Stimulated activated CD8-positive, alpha-beta memory T cell treated with anti-CD3 and anti-CD28 coated beads, Interleukin-4, amount 100 ng/mL, for 1 hour (primary cell): ENCODE measurements around the gene RANBP10.
A peak's percentile ranks its signal among the peaks of the same experiment; 100 is the strongest.

Experiments
- DNase-seq, 2 donors: peaks; one replicate each; pipeline ENCODE4 v3.0.0-alpha.2; 2020; ENCODE audit warnings: low read depth in 2 of 2, low spot score in 1 of 2

The RANBP10 gene

GRCh38 chr16:67749436-67750078 lies 56.8 kb downstream of the RANBP10 start:
- no peak for DNase-seq

DNA sequence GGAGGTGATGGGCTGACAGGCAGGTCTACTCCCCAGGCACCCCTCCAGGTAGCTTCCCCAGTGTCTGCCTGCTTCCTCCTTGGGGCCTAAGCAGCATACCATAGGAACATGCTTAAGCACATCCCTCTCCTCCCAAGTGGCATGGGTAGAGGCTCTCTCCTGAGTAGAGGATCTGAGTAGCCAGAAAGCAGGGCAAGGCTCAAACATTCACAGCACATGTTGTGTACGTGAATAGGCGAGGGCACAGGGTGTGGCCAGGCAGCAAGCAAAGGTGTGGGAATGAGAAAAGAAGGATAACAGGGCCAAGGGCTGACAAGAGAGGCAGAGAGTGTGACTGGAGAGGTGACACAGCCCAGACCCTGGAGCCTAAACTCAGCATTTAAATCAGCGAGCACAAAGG lies 57.5 kb downstream of the RANBP10 start:
- no peak for DNase-seq

DNA sequence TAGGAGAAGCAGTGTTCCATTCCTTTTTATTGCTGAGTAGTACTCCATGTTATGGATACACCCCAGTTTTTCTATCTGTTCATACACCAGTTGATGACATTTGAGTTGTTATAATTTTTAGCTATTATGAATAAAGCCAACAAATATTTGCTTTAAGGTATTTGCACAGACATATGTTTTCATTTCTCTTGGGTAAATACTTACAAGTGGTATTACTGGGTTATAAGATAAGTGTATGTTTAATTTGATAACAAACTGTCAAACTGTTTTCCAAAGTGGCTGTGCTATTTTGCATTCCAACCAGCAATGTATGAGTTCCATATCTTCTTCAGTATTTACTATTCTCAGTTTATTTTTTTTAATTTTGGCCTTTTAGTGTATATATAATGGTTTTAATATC lies 59.5 kb downstream of the RANBP10 start:
- no peak for DNase-seq

DNA sequence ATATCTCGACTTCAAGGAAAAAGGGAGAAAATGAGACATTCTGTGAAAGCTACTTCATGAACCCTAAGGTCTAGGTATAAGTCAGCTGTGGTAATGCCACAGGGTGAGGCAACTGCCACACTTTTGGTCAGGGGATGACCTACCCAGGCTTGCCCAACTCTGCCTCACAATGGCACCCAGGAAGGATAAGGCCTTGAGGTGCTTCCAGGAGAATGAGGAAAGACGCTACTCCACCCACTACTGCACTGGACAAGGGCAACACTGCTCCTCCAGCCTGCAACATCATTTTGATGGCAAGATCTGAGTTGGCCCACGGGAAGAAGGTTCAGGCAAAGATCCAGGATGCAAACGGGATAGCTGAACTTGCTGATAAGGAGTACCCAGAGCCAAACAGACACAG lies 65.2 kb downstream of the RANBP10 start:
- DNase-seq = no peak

DNA sequence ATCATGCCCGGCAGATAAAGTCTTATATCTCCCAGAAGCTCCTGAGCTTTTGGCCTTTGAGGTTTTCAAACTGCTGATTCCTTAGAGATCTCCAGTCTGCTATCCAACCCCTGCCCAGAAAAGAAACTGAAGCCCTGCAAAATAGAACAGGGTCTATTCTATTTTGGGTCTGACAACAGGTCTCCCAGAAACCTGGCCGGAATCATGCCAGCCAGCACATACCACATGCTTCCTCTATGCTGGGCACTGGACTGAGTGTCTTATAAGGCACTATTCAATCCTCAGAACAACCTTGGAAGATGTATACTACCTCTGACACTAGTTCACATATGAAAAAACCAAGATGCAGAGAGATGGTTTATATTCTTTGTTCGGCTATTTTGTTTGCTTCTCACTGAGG lies 66.0 kb downstream of the RANBP10 start:
- DNase-seq = no peak

- no peak for DNase-seq
Measured at GRCh38 chr16:67736858-67737257, 69.5 kb downstream of the RANBP10 start.

- no peak for DNase-seq
Measured at GRCh38 chr16:67734731-67735201, 71.6 kb downstream of the RANBP10 start.

DNA sequence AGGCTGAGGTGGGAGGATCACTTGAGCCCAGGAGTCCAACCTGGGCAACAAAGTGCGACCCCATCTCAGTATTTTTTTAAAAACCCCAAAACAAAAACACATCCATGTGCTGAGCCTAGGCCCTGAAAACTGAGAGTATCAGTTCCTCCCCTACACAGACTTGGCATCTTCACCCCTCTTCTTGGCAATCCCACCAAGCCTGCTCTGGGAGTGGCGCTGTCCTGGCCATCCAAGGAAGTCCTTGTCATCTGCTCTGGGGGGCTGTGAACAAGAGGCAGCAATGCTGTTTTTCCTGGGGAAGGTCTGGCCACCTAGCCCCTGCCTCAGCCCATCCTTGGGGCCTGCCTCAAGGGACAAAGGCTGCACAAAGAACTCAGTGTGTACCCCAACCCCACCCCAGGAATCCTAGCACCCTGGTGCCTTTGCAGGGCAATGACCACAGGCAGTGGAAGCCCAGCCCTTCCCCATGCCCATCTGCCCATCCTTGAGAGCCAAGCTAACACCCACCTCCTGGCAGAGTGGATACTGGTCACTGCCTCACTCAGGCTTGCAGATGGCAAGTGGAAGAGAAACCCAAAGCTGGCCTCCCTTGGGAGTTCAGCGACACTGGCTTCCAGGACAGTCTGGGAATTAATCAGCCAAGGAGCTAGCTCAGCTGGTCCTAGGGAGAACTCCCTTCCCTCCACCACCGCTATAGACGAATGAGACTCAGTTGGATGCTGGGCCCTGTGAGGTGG lies 72.5 kb downstream of the RANBP10 start:
- DNase-seq = no peak

GRCh38 chr16:67731753-67732095 lies 74.6 kb downstream of the RANBP10 start:
- DNase-seq = no peak

DNA sequence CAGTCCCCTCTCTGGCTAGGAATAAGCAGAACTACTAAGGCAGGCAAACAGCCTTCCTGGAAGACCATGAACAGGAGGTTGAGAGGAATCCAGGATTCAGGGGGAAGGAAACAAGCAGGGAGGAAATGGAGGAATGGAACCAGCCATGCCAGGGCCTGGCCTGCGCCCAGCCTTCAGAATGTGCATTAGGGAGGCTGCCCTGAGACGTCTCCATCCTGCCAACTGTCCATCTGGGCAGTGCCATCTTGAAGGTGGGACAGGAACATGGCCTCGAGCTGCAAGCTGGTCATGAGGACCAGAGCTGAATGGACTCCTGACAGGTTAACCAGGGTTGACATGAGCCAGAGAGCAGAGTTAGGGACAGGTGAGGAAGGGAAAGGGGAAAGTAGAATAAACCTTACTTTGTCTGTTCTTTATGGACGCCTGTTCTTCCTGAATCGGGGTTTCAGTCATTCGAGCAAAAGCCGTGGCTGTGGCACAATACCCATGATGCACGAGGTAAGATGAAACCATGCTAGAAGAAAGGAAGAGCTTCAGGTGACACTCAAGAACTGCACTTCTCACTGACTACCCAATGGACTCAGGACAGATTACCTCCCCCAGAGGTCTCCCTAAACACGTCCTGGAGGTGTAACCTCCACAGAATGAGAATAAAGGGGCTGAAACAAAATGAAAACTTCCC lies 75.1 kb downstream of the RANBP10 start:
- DNase-seq = no peak

DNA sequence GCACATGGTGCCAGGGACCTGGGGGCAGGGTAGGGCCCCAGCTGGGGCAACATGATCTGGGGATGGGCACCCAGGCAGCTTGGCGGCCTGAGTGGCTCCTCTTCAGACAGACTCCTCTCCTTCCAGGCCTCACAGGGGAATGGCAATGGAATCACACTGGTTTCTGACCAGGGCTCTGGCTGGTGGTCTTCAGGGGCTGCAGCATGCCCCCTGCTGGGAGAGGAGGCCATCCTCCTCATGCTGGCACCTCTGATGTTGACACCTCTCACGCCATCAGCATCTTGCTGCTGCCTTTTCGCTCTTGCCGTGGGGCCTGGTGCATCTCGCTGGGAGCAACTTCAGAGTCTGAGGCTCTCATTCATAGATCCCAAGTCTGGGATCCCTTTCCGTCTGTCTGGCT lies 76.0 kb downstream of the RANBP10 start:
- DNase-seq = no peak

DNA sequence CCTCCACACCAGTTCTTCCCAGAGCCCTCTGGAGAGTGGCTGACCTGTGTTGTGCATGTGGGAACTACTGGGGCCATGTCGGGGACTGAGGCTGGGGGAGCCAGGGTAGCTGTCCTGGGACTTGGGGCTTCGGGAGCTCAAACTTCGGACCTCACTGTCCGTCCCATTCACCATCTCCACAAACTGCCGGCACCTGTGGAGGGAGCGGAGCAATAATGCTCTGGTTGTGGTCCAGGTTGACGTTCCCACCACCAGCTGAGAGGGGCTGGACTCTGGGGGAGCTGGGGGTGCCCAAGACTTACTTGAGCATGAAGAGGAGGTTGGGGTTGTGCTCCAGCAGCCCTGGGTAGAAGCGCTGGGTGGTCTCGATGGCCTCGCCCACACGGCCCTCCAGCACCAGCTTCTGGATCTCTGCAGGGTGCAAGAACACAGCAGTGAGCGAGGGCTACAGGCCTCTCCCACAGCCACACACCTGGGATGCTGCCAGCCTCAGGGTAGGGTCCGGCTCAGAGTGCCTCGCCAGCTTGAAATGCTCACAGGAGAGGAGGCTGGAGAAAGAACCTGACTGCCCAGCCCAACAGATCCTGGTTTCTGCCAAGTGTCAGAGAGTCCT lies 76.6 kb downstream of the RANBP10 start:
- DNase-seq = no peak

DNA sequence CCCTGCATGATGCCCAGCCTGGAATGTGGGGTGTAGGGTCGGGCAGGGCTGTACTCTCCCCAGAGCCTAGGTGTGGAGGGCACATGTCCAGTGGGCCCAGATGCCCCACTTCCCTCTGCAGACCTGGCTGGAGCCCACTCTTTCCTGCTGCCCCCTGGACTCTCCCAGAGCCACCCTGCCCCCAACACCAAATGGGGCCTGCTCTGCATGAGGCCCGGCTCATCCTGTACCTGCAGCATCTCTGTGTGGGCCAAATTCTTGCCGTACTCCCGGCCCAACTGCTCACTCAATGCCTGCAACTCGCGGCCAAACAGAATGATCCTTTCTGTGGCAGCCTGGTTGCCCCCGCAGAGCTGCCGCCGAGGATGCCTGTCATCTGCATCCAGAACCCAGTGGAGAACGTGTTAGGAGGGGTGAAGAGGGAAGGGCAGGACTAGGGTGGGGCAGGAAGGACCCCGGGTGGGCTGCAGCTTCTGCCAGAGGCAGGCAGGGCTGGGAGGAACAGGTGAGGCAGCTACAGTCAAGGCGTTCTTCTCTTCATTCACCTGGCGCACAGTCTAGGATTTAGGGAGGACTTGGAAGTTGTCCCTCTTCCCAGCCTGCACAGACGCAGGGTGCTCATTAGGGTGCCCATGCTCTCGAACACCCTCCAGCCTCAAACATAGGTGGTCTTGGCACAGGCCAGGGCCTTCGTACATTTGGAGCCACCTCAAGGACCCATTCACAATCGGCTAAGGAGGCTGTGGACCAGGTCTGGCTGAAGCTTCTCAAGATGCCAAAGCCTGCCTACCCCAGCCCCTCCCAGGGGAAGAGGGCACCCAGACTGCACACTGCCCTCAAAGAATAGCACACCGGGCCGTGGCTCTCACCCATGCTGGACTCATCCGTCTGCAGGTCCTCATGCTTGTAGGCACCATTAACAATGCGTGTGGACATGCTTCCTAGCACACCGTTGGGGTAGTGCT lies 78.6 kb downstream of the RANBP10 start:
- DNase-seq = no peak

DNA sequence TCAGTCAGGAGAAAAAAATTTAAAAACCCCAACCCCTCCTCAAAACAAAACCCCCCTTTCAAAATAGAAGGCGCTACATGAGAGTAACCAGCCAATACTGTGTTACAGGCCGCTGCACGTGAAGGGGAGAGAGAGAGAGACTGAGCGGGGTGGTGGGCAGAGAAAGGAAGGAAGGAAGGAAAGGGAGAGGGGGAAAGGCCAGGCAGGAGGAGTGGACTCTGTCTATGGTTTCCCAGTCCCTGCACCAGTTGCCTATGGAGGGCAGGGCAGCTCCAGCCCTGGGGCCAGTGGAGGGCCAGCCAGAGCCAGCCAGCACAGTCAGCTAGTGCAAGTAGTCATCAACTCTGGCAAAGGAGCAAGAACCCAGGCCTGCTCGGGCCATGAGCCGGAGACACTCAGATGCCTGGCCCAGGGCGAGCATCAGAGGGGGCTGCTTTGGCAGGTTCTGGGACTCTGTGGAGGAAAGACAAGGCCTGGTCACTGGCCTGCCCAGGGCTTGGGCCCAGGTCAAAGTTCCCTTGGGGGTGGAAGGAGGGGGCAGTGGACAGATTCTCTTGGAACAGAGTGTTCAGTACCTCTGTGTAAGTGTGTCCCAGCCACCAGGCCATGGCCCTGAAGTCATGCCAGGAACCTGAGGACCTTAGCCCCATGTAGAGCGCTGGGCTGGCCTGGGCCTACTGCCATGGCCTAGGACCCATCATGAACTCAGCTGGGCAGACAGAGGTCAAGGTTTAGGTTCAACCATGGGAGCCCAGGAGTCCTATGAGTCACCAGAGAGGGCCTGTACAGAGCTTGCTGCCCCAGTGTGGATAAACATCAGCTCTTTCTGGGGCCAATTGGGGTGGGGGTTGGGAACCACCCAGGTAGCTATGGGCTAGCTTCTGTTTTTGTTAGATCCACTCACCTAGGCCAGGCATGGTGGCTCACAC lies 80.0 kb downstream of the RANBP10 start:
- DNase-seq = no peak

DNA sequence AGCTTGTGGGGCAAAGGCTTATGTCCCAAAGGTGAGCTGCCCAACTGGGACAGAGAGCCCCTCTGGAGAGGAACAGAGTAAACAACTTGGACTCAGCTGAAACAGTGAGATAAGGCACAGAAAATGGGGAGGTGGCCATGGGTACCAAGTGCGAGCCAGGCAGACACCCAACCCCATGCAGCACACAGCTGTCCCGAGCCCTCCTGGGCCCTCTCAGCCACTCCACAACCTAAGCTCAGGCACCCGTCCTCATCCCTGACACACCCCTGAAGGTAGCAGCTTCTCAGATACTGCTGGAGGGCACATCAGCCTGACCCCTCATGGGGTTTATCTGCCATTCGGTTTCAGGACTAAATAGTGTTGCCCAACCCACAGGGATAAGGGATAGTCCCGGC lies 82.5 kb downstream of the RANBP10 start:
- no peak for DNase-seq

DNA sequence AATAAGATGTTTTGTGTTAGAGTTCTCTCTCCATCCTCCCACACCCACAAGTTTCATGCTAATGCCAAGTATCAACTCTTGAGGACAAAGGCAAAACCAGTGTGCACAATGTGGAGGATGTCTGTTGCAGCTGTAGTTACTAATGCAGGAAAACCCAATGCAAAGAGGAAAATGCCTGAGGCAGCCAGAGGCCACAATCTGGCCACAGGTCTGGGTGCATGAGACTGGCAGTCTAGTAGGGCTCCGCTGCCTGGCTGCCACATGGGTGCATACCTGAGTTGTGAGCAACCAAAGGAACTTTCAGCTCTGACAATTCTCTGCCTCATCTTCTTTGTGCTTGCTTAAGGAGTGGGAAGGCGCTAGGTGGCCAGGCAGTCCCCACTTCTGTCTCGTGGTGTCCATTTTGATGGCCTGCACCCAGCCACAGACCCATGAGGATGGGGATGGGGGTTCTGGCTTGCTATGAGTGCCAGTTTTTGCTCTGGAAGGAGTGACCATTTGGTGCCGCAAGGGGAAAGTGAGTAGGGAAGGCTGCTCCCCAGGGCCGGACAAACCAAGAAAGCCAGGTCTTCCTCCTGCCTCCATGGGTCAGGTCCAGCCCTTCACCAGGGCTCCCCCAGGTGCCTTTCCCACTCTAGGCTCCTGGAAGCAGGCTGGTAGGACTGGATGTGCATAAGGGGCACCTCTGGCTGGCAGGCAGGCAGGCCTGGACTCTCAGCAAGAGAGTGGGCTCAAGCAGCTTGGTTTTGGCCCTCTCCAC lies 83.0 kb downstream of the RANBP10 start:
- DNase-seq = no peak

DNA sequence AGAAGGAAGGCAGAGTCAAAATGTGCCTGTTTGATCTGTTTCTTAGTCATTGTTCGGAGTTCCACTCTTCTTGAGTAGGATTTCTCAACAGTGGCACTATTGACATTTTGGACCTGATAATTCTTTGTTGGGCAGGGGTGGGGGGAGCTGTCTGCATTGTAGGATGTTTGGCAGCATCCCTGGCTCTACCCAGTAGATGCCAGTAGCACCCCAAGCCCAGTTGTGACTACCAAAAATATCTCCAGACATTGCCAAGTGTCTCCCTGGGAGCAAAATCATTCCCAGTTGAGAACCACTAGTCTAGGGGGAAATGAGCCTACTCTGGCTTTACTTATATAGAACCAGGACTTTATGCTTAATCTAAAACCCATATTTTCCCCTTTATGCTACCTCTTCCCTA lies 86.1 kb downstream of the RANBP10 start:
- DNase-seq = no peak

- peak in 1 of 2 donors; percentile 14 for DNase-seq
Measured at GRCh38 chr16:67719778-67720144, 86.6 kb downstream of the RANBP10 start.
